Stomach (tissue), 4 donors: Measurements from ENCODE around the gene CORO1C.

Experiments used
- EP300 ChIP-seq: sonication (generic); formaldehyde crosslinking; IDR thresholded peaks from one replicate; pipeline ENCODE4 v1.6.1; 2017; ENCODE audit warnings: antibody characterized with exemption
- POLR2AphosphoS5 ChIP-seq, 3 donors: sonication (generic); formaldehyde crosslinking; IDR thresholded peaks; one replicate each; pipeline ENCODE4 v1.6.1; 2016; ENCODE audit warnings: antibody characterized with exemption in 3 of 3
- TF ChIP-seq, protein P1 (sequence below), 7 experiments: fragments of 450-650 bp in 4 of 7; fragments of 200-600 bp in 3 of 7; sonication (generic) in 3 of 7; IDR thresholded peaks; one replicate each; pipeline ENCODE4 v1.5.1; 2016 to 2019; ENCODE audit warnings: antibody characterized with exemption in 7 of 7, control low read depth in 2 of 7, mild to moderate bottlenecking in 1 of 7

DNA sequence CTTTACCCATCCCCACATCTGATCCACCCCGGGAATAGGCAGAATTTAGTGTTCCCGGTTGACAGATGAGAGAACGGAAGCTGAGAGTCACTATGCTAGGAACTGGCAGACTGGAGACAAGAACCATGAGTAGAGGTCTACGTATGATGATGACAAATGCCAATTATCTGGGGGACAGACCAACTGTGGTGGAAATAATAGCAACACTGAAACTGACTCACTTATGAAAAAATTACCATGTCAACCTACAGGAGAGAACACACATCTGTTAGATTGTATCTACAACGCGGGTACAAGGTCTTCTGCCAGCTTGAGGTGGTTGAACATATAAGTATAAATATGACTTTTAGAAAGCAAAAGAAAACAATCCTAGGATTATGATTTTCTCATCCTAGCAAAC lies 82.2 kb downstream of the CORO1C start:
- TF ChIP-seq, protein P1, sequence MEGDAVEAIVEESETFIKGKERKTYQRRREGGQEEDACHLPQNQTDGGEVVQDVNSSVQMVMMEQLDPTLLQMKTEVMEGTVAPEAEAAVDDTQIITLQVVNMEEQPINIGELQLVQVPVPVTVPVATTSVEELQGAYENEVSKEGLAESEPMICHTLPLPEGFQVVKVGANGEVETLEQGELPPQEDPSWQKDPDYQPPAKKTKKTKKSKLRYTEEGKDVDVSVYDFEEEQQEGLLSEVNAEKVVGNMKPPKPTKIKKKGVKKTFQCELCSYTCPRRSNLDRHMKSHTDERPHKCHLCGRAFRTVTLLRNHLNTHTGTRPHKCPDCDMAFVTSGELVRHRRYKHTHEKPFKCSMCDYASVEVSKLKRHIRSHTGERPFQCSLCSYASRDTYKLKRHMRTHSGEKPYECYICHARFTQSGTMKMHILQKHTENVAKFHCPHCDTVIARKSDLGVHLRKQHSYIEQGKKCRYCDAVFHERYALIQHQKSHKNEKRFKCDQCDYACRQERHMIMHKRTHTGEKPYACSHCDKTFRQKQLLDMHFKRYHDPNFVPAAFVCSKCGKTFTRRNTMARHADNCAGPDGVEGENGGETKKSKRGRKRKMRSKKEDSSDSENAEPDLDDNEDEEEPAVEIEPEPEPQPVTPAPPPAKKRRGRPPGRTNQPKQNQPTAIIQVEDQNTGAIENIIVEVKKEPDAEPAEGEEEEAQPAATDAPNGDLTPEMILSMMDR (IDR thresholded peaks at IDR 0.05), result no peak
- TF ChIP-seq EP300, result no peak
- TF ChIP-seq POLR2AphosphoS5 (IDR thresholded peaks at IDR 0.05), result no peak
